HG02623 (cell line): ENCODE measurements around the gene UBTD1.

Experiments used
- ATAC-seq: cut with Tn5 transposase; IDR thresholded peaks from one replicate; pipeline ENCODE4 v1.9.1; 2021; ENCODE audit warnings: moderate library complexity; ENCODE audit not compliant: unreplicated experiment

Gene UBTD1

GRCh38 chr10:97482381-97482780, 16.3 kb upstream of the UBTD1 start:
- ATAC-seq: no peak

- ATAC-seq: no peak
Measured at GRCh38 chr10:97483506-97483905, 15.2 kb upstream of the UBTD1 start.

- ATAC-seq: no peak
Measured at GRCh38 chr10:97483921-97484320, 14.8 kb upstream of the UBTD1 start.

- ATAC-seq: no peak
Measured at GRCh38 chr10:97485647-97486281, 13.0 kb upstream of the UBTD1 start.

GRCh38 chr10:97490592-97490991, 8.1 kb upstream of the UBTD1 start:
- ATAC-seq: no peak

GRCh38 chr10:97494151-97494550, 4.6 kb upstream of the UBTD1 start:
- ATAC-seq: no peak

GRCh38 chr10:97494863-97495506, 3.7 kb upstream of the UBTD1 start:
- no peak for ATAC-seq

- peak; percentile 18 for ATAC-seq
Measured at GRCh38 chr10:97497572-97498075, 1.1 kb upstream of the UBTD1 start.

GRCh38 chr10:97498076-97498840, 466 bp upstream of the UBTD1 start, which contains the start of gene MMS19:
Gene MMS19, minus strand, starts transcription at chr10:97498422. Its CDS starts 38 bp downstream, at chr10:97498384.
- peak; percentile 89 for ATAC-seq

- no peak for ATAC-seq
Measured at GRCh38 chr10:97499561-97500296, 1.0 kb downstream of the UBTD1 start.

GRCh38 chr10:97500297-97500575, 1.5 kb downstream of the UBTD1 start:
- no peak for ATAC-seq

- no peak for ATAC-seq
Measured at GRCh38 chr10:97502916-97503315, 4.2 kb downstream of the UBTD1 start.

GRCh38 chr10:97503406-97503805, 4.7 kb downstream of the UBTD1 start:
- no peak for ATAC-seq

GRCh38 chr10:97505152-97505551, 6.4 kb downstream of the UBTD1 start:
- ATAC-seq: no peak

GRCh38 chr10:97506199-97506991, 7.7 kb downstream of the UBTD1 start:
- ATAC-seq: no peak

GRCh38 chr10:97508342-97508741, 9.6 kb downstream of the UBTD1 start:
- no peak for ATAC-seq

GRCh38 chr10:97509120-97509680, 10.5 kb downstream of the UBTD1 start:
- no peak for ATAC-seq

- ATAC-seq: no peak
Measured at GRCh38 chr10:97510686-97511085, 12.0 kb downstream of the UBTD1 start.

- ATAC-seq: no peak
Measured at GRCh38 chr10:97511711-97512440, 13.2 kb downstream of the UBTD1 start.

GRCh38 chr10:97512993-97513392, 14.3 kb downstream of the UBTD1 start:
- ATAC-seq: no peak
